Iris pigment epithelial cell (primary cell): ENCODE results near the gene MTHFS.

Source experiments
- DNase-seq: peaks from one replicate; pipeline ENCODE4 v3.0.0-alpha.2; 2011; ENCODE audit warnings: low read depth

The MTHFS gene

DNA sequence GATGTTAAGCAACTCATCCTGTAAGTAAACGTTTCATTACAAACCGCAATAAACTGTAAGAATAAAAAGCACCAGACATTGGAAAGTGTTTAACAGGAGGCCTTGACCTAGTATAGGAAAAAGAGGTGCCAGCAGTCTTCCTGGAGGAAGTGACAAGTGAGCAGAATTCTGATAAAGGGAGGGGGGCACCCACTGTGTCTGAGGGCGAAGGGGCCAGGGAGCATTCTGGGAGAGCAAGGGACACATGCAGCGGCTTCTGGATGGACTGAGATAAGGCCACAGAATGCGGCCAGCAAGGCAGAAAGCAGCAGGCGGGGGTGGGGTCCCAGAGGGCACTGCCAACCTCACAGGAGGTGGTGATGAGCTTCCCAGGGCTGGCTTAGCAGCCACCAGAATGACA lies 80.2 kb downstream of the MTHFS start:
- DNase-seq, result no peak

DNA sequence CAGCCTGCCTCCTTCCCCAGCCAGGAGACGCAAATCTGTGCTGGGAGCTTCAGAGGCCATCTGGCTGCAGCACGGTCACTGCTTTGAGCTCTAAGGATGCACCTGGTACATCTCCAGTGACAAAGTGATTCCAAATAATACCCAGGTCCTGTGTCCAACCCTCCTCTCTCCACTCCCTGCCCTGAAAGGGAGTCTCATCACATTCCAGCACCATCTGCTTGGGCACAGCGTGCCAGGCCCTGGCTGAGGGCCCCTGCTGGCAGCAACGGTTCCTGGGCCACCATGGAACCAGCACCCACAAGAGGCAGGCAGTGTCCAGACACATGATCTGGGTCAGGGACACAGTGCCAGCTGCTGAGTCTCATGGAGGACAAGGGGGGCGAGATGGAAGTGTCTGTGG lies 81.3 kb downstream of the MTHFS start:
- no peak for DNase-seq

GRCh38 chr15:79812541-79812940 lies 84.3 kb downstream of the MTHFS start:
- no peak for DNase-seq

DNA sequence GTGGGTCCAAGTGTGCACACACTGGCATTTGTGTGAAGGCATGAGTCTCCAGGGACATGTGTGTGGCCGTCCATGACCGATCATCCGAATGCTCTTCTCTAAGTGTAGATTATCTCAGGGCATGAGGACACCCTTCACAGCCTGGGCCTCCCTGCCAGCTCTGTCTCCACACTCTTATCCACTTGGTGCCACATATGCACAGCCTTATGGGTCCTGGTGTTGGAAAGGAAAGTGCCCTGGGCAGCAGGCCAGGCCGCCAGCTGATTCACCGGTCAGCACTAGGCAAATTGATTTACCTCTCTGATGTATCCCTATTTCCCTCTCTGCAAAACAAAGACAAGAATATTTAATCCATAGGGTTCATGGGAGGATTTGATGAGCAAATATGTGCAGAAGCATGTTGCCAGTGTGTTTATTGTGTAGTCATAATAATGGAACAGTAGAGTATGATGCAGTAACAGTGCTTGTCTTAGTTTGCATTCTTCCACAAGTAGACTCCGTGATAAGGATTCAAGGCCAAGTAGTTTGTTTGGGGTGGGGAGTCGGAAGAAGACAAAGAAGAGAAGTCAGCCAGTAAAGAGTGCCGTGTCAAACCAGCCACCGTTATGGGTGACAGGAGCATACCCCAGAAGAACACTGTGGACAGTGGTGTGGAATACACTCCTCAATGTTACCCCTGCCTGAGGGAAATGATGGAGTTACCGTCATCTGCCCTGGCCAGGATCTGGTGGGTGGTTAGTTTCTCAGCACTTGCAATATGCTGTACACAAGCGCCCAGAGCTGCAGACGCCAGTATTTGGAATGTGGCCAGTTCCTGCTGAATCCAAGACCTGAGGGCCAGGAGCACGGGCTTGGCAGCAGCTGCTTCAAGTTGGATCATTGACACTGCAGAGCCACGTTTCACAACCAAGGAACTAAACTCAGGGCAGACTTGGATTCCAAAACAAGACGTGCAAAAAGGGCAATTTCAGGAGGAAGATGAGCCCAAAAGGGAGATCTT lies 85.1 kb downstream of the MTHFS start:
- peak; percentile 36 for DNase-seq

DNA sequence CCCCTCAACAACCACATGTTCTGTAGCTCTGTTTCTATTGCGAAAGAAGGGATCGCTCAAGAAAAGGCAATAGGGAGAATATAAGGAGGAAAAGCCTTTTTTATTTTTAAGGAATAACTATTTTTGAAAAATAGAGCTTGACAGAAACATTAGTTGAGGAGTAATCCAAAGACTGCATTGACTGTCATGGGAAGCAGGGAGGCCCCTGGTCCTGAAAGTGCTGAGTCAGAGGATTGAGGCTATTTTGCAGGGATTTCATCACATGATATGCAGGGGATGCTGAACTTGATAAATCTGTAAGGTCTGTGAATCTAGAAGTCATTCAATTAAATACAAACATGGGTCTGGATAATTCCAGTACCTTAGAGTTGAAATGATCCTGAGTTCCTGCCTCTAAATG lies 92.0 kb downstream of the MTHFS start:
- no peak for DNase-seq

- peak; percentile 11 for DNase-seq
These were observed 98.5 kb downstream of the MTHFS start for GRCh38 chr15:79798311-79798710.
